ENCODE results near the gene TASP1.

DNA sequence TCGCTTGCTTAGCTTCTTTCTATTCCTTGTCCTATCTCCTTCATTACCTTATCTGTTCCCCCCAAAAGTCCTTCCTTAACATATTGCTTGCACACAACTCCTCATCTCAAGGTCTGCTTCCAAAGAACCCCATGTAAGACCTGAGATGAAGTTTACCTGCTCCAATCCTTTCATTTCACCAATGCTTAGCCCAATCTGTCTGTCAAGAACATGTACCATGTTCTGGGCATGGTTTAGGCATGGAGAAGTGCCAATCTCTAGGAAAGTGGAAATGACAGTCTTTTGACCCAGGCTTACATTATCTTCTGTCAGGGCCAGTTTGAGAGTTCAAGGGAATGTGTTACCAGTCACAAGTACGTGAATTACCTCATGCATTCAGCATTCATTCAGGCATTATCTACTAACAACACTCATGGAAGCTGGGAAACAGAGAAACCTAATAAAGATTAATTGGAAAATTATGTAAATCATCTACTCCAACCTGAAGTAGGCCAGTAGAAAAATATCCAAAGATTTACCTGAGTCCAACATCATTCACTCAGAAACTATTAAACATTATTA is 15.8 kb upstream of the TASP1 start:
- TF ChIP-seq, protein P1, sequence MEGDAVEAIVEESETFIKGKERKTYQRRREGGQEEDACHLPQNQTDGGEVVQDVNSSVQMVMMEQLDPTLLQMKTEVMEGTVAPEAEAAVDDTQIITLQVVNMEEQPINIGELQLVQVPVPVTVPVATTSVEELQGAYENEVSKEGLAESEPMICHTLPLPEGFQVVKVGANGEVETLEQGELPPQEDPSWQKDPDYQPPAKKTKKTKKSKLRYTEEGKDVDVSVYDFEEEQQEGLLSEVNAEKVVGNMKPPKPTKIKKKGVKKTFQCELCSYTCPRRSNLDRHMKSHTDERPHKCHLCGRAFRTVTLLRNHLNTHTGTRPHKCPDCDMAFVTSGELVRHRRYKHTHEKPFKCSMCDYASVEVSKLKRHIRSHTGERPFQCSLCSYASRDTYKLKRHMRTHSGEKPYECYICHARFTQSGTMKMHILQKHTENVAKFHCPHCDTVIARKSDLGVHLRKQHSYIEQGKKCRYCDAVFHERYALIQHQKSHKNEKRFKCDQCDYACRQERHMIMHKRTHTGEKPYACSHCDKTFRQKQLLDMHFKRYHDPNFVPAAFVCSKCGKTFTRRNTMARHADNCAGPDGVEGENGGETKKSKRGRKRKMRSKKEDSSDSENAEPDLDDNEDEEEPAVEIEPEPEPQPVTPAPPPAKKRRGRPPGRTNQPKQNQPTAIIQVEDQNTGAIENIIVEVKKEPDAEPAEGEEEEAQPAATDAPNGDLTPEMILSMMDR (conservative IDR thresholded peaks at IDR 0.05; ENCODE audit: low read depth, low read length) = no peak
- no peak for TF ChIP-seq EZH2 (IDR thresholded peaks at IDR 0.05; ENCODE audit: low read length, unreplicated experiment)
- TF ChIP-seq EZH2phosphoT487 (IDR thresholded peaks at IDR 0.05; ENCODE audit: borderline replicate concordance, low read length) = no peak
